Sigmoid colon (tissue), 3 donors: ENCODE measurements around the gene UTF1.

Source experiments
- CTCF ChIP-seq, 4 experiments: fragments of 450-650 bp in 3 of 4; fragments of 200-600 bp in 1 of 4; IDR thresholded peaks; one replicate each; pipeline ENCODE4 v1.5.1; 2016 to 2019; ENCODE audit warnings: antibody characterized with exemption in 4 of 4, mild to moderate bottlenecking in 3 of 4, moderate library complexity in 2 of 4
- POLR2A ChIP-seq, 2 donors: fragments of 450-650 bp; IDR thresholded peaks; one replicate each; pipeline ENCODE4 v1.6.1; 2016; ENCODE audit warnings: antibody characterized with exemption in 2 of 2, mild to moderate bottlenecking in 2 of 2, moderate library complexity in 2 of 2

GRCh38 chr10:133260895-133261725, 31.1 kb downstream of the UTF1 start:
- no peak for TF ChIP-seq CTCF (IDR thresholded peaks at IDR 0.05)
- TF ChIP-seq POLR2A (IDR thresholded peaks at IDR 0.05): no peak
